HepG2 (cell line): ENCODE data around the gene PLIN1. TPM values are rescaled to one million over a fixed set of nuclear protein-coding genes. Genes with fewer than 3 reads are reported as not detected.

ENCODE experiments used
- ATAC-seq: fragments of 200-7000 bp; cut with Tn5 transposase; 3 replicates; pipeline ENCODE4 v1.9.1; 2020; ENCODE audit warnings: mild to moderate bottlenecking, moderate library complexity
- Bru-seq: library from RNA; stranded (reverse); fragments of 400-500 nt; gene quantifications from one replicate; lab custom pipeline; 2021; lab: Mats Ljungman, UMichigan
- BruChase-seq, 2 experiments: library from RNA; stranded (reverse); fragments of 400-500 nt; gene quantifications; one replicate each; lab custom pipeline; 2021; lab: Mats Ljungman, UMichigan
- BruUV-seq: library from RNA; stranded (reverse); fragments of 400-500 nt; replicated peaks from 2 replicates; lab custom pipeline; 2021; lab: Mats Ljungman, UMichigan
- CTCF ChIA-PET: fragments of 300-600 bp; formaldehyde crosslinking; extraction: SDS; loops from one replicate; lab custom pipeline; 2021; ENCODE audit warnings: low total read pairs, inconsistent platforms, low intra/inter-chr PET ratio; lab: Yijun Ruan, JAX
- POLR2A ChIA-PET: fragments of 350-600 bp; sonication (Branson Sonifier 250); formaldehyde crosslinking; loops from one replicate; lab custom pipeline; 2020; ENCODE audit warnings: antibody characterized with exemption, inconsistent platforms; lab: Yijun Ruan, JAX
- DNase-seq: peaks from one replicate; pipeline ENCODE4 v3.0.0-alpha.2; 2015; ENCODE audit warnings: low spot score
- FAIRE-seq: peaks from 3 replicates; lab custom pipeline; 2011; peaks lifted over from hg19 to GRCh38; lab: Jason Lieb, UNC
- H2AFZ ChIP-seq: one replicate; pipeline ENCODE4 v1.6.1; 2011; ENCODE audit warnings: low read length, inconsistent platforms
- H3K27ac ChIP-seq: fragments of 300-600 bp; 3 replicates; pipeline ENCODE4 v1.8.0; 2011; ENCODE audit warnings: mixed run types, mild to moderate bottlenecking, mixed read lengths, low read length, inconsistent platforms; ENCODE audit not compliant: insufficient read depth; ENCODE audit errors: extremely low read length
- H3K27me3 ChIP-seq, 2 experiments: fragments of 200-600 bp in 1 of 2; 2 replicates in 1 of 2; 3 replicates in 1 of 2; pipeline versions ENCODE4 v1.6.0 to v1.8.0; 2011; ENCODE audit warnings: low read length in 2 of 2, mild to moderate bottlenecking in 2 of 2, moderate library complexity in 2 of 2, inconsistent platforms in 1 of 2; ENCODE audit not compliant: insufficient read depth in 2 of 2, control insufficient read depth in 1 of 2
- H3K36me3 ChIP-seq, 2 experiments: fragments of 200-600 bp in 1 of 2; replicated peaks in 1 of 2; 2 replicates in 1 of 2; 3 replicates in 1 of 2; pipeline versions ENCODE4 v1.5.1 to v1.8.0; 2011; ENCODE audit warnings: low read length in 2 of 2, inconsistent platforms in 1 of 2; ENCODE audit not compliant: insufficient read depth in 2 of 2, control insufficient read depth in 1 of 2
- H3K4me1 ChIP-seq: 2 replicates; pipeline ENCODE4 v1.5.1; 2012; ENCODE audit warnings: low read length, inconsistent platforms; ENCODE audit not compliant: insufficient read depth
- H3K4me2 ChIP-seq: 2 replicates; pipeline ENCODE4 v1.6.0; 2011; ENCODE audit warnings: low read depth, low read length, inconsistent platforms
- H3K4me3 ChIP-seq, 3 experiments: fragments of 200-600 bp in 1 of 3; sonication (generic), shearing (Covaris generic) in 1 of 3; replicated peaks in 1 of 3; 2 replicates each; pipeline ENCODE4 v1.5.1; 2011 to 2016; ENCODE audit warnings: low read length in 3 of 3, inconsistent platforms in 2 of 3, low read depth in 2 of 3, mild to moderate bottlenecking in 2 of 3, control low read depth in 1 of 3, mixed read lengths in 1 of 3; ENCODE audit not compliant: insufficient read depth in 1 of 3
- H3K79me2 ChIP-seq: one replicate; pipeline ENCODE4 v1.6.1; 2011; ENCODE audit warnings: low read length, inconsistent platforms; ENCODE audit not compliant: insufficient read depth
- H3K9ac ChIP-seq: 2 replicates; pipeline ENCODE4 v1.6.0; 2011; ENCODE audit warnings: mild to moderate bottlenecking, low read depth, low read length, inconsistent platforms; ENCODE audit not compliant: insufficient read depth
- H3K9me3 ChIP-seq: 2 replicates; pipeline ENCODE4 v1.5.1; 2012; ENCODE audit warnings: mild to moderate bottlenecking, low read length
- H4K20me1 ChIP-seq: 2 replicates; pipeline ENCODE4 v1.6.0; 2011; ENCODE audit warnings: inconsistent platforms, mild to moderate bottlenecking, low read length, moderate library complexity; ENCODE audit not compliant: insufficient read depth
- E2F1 ChIP-seq: sonication (generic); formaldehyde crosslinking; IDR thresholded peaks from 2 replicates; pipeline ENCODE4 v1.5.0; 2020; ENCODE audit warnings: missing genetic modification reagents
- FOSL2 ChIP-seq: sonication (generic); formaldehyde crosslinking; IDR thresholded peaks from 2 replicates; pipeline ENCODE4 v1.4.0; 2020; ENCODE audit warnings: missing genetic modification reagents
- KAT2B ChIP-seq: fragments of 150-350 bp; IDR thresholded peaks from 2 replicates; pipeline ENCODE4 v1.6.1; 2014; ENCODE audit warnings: low read depth, low read length, borderline replicate concordance
- NFKBIZ ChIP-seq: IDR thresholded peaks from 2 replicates; pipeline ENCODE4 v1.6.1; 2018; ENCODE audit warnings: missing genetic modification reagents, missing compliant biosample characterization
- PAF1 ChIP-seq: IDR thresholded peaks from 2 replicates; pipeline ENCODE4 v1.6.1; 2016; ENCODE audit warnings: missing genetic modification reagents, missing compliant biosample characterization
- RBAK ChIP-seq: sonication (generic); formaldehyde crosslinking; IDR thresholded peaks from 2 replicates; pipeline ENCODE4 v1.5.1; 2020; ENCODE audit warnings: mild to moderate bottlenecking, missing genetic modification reagents
- SALL1 ChIP-seq: sonication (generic); formaldehyde crosslinking; IDR thresholded peaks from 2 replicates; pipeline ENCODE4 v1.8.0; 2022; ENCODE audit warnings: mild to moderate bottlenecking, missing genetic modification reagents
- ZHX1 ChIP-seq: sonication (generic); formaldehyde crosslinking; IDR thresholded peaks from 2 replicates; pipeline ENCODE4 v1.8.1; 2022; ENCODE audit warnings: low read depth, mild to moderate bottlenecking, missing genetic modification reagents
- ZNF761 ChIP-seq: sonication (generic); formaldehyde crosslinking; conservative IDR thresholded peaks from 2 replicates; pipeline ENCODE4 v1.4.0; 2020; ENCODE audit warnings: mild to moderate bottlenecking, missing genetic modification reagents
- WGBS: methylation state at CpG from one replicate; pipeline ENCODE4 v1.1.6; 2017; ENCODE audit warnings: low lambda C conversion rate; 5-methylcytosine and 5-hydroxymethylcytosine counted together
- in situ Hi-C: cut with HindIII; loops from 2 replicates; pipeline ENCODE4 v1.10.0; 2017; ENCODE audit warnings: low pct_unique_long_range_greater_than_20kb; ENCODE audit not compliant: extremely low pct_ligation_motif_present
- intact Hi-C: fragments of 100-400 bp; cut with micrococcal nuclease; formaldehyde crosslinking; loops from one replicate; pipeline ENCODE4 v1.10.0; 2022; ENCODE audit not compliant: unreplicated experiment
- long read RNA-seq, 2 experiments: library from RNA in 1 of 2; library from polyadenylated mRNA in 1 of 2; stranded (forward) in 1 of 2; unstranded in 1 of 2; transcript quantifications; one replicate each; pipeline ENCODE4 v2.0.0, GENCODE V29; 2019 to 2022
- polyA minus RNA-seq, 3 experiments: library from RNA; depleted of rRNA, polyadenylated mRNA; stranded (reverse); fragments of >200 nt; gene quantifications; 2 replicates each; pipeline ENCODE4 v1.2.3, GENCODE V29; 2011; ENCODE audit warnings: low replicate concordance in 1 of 3
- polyA plus RNA-seq, 8 experiments: library from polyadenylated mRNA; depleted of rRNA in 3 of 8; stranded (reverse) in 7 of 8; unstranded in 1 of 8; fragments of >200 nt; fragmentation: Illumina TruSeq in 4 of 8; extraction: Trizol in 4 of 8; gene quantifications; 2 replicates each; pipeline versions ENCODE4 v1.2.1 to v1.2.3, GENCODE V29; 2011 to 2016; ENCODE audit warnings: low read depth in 4 of 8, missing spikeins in 1 of 8, mixed read lengths in 1 of 8; ENCODE audit not compliant: insufficient read depth in 1 of 8
- total RNA-seq, 5 experiments: library from RNA; depleted of rRNA; stranded (reverse); fragments of >200 nt; fragmentation: Illumina TruSeq; extraction: Trizol; gene quantifications; 2 replicates each; pipeline ENCODE4 v1.2.3, GENCODE V29; 2016; ENCODE audit warnings: low read depth in 1 of 5

The PLIN1 gene
- total RNA-seq (2016; rRNA removed; fragmentation: Illumina TruSeq; extraction: Trizol) (0.73 and 1.2 TPM in 2 replicates), polyA plus RNA-seq (2011; rRNA removed) (0.74 and 0.78 TPM in 2 replicates), polyA minus RNA-seq (2011; rRNA and poly(A)+ RNA removed; ENCODE audit: low replicate concordance) (0.49 TPM in 1 of 2 replicates, not detected in the other), Bru-seq, nascent RNA (percentile 34 among the genes with signal in this experiment), BruChase-seq, experiment 1, labeled RNA remaining after a 6-hour chase (percentile 35 among the genes with signal in this experiment), BruChase-seq, experiment 2, labeled RNA remaining after a 2-hour chase (percentile 43 among the genes with signal in this experiment)
- 0.71 TPM in 2 replicates for total RNA-seq (2016; cell fraction: cytosol; rRNA removed; fragmentation: Illumina TruSeq; extraction: Trizol; ENCODE audit: low read depth)
- total RNA-seq (2016; cell fraction: insoluble cytoplasmic fraction; rRNA removed; fragmentation: Illumina TruSeq; extraction: Trizol): 0.65 and 1.4 TPM in 2 replicates
- 0.34 and 0.76 TPM in 2 replicates for total RNA-seq (2016; cell fraction: membrane; rRNA removed; fragmentation: Illumina TruSeq; extraction: Trizol)
- total RNA-seq (2016; cell fraction: nucleus; rRNA removed; fragmentation: Illumina TruSeq; extraction: Trizol): 1.3 TPM in 2 replicates
- 0.16 and 0.60 TPM in 2 replicates for polyA plus RNA-seq (2011; cell fraction: cytosol; rRNA removed)
- polyA plus RNA-seq (2011; cell fraction: nucleus; rRNA removed): 1.6 and 2.1 TPM in 2 replicates
- 0.49 and 0.54 TPM in 2 replicates for polyA plus RNA-seq (2012)
- polyA plus RNA-seq (2016; cell fraction: cytosol; fragmentation: Illumina TruSeq; extraction: Trizol; ENCODE audit: low read depth): 1.5 and 1.7 TPM in 2 replicates
- polyA plus RNA-seq (2016; cell fraction: insoluble cytoplasmic fraction; fragmentation: Illumina TruSeq; extraction: Trizol; ENCODE audit: low read depth): 0.97 and 1.0 TPM in 2 replicates
- 0.22 and 0.55 TPM in 2 replicates for polyA plus RNA-seq (2016; cell fraction: membrane; fragmentation: Illumina TruSeq; extraction: Trizol; ENCODE audit: low read depth)
- 3.1 and 3.5 TPM in 2 replicates for polyA plus RNA-seq (2016; cell fraction: nucleus; fragmentation: Illumina TruSeq; extraction: Trizol; ENCODE audit: insufficient read depth, low read depth)
- polyA minus RNA-seq (2011; cell fraction: cytosol; rRNA and poly(A)+ RNA removed): not detected in 2 replicates
- polyA minus RNA-seq (2011; cell fraction: nucleus; rRNA and poly(A)+ RNA removed): 0.87 and 1.4 TPM in 2 replicates
- long read RNA-seq, experiment 1: 0 reads
- long read RNA-seq, experiment 2: 0 reads

GRCh38 chr15:89679212-89679611, at the start of gene PLIN1:
TSS of gene PLIN1 (minus strand) at chr15:89679367. CDS start at chr15:89677489, 1,878 bp downstream.
- no TSS peak for BruUV-seq
- Histone ChIP-seq H3K4me1 (peaks cover 54% of the 10 kb centered on the region), H3K4me3 (no peak within 1 kb of the TSS), H3K9ac (no peak within 1 kb of the TSS), H3K27me3 (no peaks in the 10 kb centered on the region), H3K4me2 (peak within 1 kb of the TSS; percentile 46), H2AFZ (no peak within 1 kb of the TSS), H3K27ac (peak within 1 kb of the TSS; percentile 85)
- ATAC-seq (peak; percentile 42), FAIRE-seq (peak; percentile 44)
- 33% methylated on average over 2 of the region's 2 CpGs for WGBS
- intact Hi-C loops: loop anchor here (10.0 kb wide), 1 partner anchor 184 kb away; the partner anchor contains the start of gene RHCG
- in situ Hi-C loops: no loop called here
- POLR2A ChIA-PET: no interaction called here
- TF ChIP-seq FOSL2 (no peak), SALL1 (CRISPR knock-in tag) (0 out of 2 replicates have a peak, but pooled peaks have one; percentile 3), ZNF761 (CRISPR knock-in tag) (no peak), NFKBIZ (CRISPR knock-in tag) (no peak), PAF1 (CRISPR knock-in tag) (no peak), RBAK (CRISPR knock-in tag) (no peak), ZHX1 (CRISPR knock-in tag) (no peak), KAT2B (no peak), E2F1 (CRISPR knock-in tag) (no peak)
- TF ChIP-seq, all 625 proteins: peak for 1
- H3K36me3 ChIP-seq: no peaks in the 10 kb centered on the region
- no peaks in the 10 kb centered on the region for H3K79me2 ChIP-seq
- no peak for DNase-seq
- CTCF ChIA-PET: no interaction called here
- H3K9me3 ChIP-seq: no peaks in the 10 kb centered on the region
- no peaks in the 10 kb centered on the region for H4K20me1 ChIP-seq
